Suppressor macrophage treated with lipopolysaccharide for 1 hour (primary cell): ENCODE results near the gene JADE2.
"Not testable (repeated sequence)": the region's sequence is repeated elsewhere in the genome, so short reads cannot be mapped to it uniquely, and the experiment has no call there.

ENCODE experiments used
- DNase-seq, 3 donors: peaks; one replicate each; pipeline ENCODE4 v3.0.0-alpha.2; 2020 to 2022

Gene JADE2

DNA sequence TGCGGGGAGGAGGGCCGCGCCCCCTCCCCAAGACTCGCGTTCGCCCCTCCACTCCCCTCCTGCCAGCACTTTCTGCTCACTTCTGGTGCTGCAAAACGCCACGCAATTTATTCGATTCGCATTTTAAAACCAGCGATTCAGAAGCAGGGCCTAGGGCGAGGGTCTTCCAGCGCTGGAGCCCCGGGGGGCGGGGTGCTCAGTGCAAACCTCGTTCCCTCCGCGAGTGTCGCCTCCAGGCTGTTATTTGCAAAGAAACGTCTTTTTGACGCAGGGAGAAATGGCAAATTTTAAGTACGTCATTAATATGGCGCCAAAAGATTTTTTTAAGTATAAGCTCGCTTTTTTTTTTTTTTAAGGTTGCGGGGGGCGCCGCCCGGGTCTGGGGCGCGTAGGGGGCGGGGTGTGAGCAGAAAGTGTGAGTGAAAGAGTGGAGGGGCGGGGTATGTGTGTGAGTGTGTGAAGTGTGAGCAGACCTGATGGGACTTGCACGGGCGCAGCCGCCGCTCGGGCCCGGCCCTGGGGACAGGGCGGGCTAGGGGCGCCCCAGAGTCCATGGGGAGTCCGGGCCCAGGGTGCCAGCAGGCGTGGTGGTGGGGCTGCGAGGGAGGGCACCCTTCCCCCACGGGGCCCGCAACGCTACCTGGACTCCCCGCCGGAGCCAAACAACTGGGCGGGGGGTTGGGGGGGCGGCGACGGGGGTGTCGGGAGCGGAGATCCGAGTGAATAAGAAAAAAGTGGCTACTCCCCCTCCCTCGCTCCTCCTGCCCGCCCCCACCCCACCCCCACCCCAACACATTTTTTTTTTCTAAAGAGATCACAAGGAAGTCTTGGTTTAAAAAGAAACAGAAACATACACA lies at the start of gene JADE2:
JADE2 (plus strand) TSS at position 845 of the 857 bp plus-strand sequence. CDS start 10,188 bp downstream, outside the sequence.
- DNase-seq, result peak; percentile 69 to 76 (median 73)

DNA sequence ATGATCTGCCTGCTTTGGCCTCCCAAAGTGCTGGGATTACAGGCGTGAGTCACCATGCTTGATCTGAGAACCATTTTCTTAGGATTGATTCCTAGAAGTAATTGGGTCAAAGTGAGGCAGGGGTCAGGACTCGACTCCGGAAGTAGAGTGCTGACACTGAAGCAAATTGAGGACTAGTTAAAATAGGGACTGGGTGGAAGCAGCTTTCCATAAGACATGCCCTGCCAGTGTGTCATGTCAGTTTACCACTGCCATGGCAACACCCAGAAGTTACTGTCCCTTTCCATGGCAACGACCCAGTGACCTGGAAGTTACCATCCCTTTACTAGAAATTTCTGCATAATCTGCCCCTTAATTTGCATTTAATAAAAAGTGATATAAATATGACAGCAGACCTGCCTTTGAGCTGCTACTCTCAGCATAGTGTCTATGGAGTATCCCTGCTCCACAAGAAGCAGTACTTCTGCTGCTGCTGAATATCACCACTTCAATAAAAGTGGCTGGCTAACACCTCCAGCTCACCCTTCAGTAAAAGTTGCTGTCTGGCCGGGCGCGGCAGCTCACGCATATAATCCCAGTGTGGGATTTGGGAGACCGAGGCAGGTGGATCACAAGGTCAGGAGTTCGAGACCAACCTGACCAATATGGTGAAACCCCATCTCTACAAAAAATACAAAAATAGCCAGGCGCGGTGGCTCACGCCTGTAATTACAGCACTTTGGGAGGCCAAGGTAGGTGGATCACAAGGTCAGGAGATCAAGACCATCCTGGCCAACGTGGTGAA lies 47.8 kb upstream of the JADE2 start:
- DNase-seq, result peak in 1 of 3 donors; percentile 21

DNA sequence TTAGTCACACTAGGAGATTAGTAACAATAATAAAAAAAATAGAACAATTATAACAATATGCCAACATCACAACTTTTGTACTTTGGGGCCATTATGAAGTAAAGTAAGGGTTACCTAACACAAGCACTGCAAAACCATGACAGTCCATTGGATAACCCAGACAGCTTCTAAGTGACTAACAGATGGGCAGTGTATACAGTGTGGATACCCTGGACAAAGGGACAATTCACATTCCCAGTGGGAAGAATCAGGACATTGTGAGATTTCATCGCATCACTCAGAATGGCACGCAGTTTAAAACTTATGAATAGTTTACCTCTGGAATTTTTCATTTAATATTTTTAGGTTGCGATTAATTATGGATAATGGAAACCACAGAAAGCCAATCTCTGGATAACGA lies 45.6 kb upstream of the JADE2 start:
- DNase-seq, result no peak

DNA sequence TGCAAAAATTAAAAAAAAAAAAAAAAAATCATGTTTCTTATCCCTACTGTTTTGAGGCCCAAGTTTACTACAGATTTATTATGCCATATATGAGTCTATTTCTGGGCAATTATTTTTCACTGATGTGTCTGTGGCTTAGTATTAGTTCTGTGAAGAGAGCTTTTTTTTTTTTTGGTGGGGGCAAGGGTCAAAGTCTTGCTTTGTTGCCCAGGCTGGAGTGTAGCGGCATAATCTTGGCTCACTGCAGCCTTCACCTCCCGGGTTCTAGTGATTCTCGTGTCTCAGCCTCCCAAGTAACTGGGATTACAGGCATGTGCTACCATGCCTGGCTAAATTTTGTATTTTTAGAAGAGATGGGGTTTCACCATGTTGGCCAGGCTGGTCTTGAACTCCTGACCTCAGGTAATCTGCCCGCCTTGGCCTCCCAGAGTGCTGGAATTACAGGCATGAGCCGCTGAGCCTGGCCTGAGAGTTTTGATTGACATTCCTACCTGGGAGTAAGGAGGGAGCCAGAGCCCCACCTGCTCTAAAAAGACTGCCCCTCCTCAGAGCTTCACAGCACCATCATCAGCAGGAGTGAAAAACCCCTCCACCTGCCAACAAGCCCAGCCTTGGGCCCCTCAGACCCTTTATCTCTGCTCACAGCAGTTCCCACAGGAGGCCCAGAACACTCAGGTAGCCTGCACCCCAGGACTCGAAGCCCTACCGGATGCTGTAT lies 36.1 kb upstream of the JADE2 start:
- DNase-seq, result no peak

DNA sequence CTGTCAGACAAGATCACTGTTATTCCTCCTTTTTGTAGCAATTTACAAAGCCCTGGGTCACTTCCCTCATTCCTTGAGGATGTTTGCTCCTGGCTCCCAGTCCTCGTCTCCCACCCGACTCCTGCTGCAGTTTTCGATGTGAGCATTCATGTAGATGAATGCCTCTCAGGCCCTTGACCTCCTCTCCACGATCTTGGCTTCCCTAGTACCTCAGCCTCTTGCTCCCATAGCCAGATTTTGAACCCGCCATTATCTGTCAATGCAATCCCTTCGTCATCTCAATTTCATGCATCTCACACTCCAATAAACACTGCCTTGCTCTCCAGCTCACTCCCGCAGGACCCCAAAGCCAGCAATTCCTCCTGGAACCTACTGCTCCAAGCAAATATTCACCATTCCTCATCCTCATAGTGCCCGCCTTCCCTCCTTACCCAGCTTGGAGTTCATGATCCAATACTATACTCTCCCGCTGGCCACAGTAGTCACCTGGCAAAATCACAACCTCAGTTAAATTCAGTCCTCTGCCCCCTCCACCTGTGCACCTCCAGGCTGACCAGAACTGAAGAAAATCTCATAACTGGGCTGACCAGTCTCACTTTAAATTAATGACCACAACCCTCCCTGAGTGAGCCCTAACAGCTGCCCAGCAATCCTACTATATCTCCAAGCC lies 35.1 kb upstream of the JADE2 start:
- DNase-seq, result no peak

DNA sequence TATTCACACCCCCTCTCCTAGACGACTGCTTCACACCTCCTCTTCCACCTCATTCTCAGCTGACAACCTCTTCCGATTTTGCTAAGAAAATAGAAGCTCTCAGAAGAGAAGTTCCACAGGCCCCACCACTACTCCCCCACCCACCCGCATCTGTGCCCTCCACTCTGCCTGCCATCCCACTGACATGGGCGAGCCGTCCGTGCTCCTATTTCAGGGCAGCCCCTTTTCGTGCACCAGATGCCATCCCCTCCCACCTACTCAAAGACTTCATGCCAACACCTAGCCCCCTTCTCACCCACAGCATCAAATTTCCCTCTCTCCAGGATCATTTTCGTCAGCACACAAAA lies 34.6 kb upstream of the JADE2 start:
- DNase-seq, result no peak

DNA sequence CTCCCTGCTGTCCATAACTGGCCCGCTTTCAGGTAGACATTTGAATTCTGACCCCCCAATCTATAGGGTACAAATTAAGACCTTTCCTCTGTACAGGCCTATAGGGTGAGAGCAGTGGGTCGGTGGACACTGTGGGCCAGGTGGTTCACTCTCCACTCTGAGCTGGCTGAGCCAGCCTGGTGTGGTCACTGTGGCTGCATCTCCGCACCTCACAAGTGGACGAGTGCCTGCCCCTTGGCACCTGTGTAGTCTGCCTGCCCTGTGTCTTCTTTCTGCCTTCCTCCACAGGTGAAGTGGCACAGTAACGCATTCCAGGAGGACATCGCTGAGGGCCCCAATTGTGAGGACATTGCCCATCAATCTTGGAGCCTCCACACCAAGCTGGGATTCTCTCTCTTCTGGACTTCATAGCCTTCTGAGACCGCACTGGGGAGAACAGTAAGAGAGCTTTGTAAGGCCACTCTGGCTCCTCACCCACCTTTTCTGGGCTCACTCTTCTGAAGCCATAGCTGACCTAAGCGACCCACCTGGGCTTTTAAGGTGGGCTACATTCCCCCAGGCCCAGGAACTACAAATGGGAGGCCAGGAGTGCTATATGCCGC lies 33.5 kb upstream of the JADE2 start:
- DNase-seq, result no peak

DNA sequence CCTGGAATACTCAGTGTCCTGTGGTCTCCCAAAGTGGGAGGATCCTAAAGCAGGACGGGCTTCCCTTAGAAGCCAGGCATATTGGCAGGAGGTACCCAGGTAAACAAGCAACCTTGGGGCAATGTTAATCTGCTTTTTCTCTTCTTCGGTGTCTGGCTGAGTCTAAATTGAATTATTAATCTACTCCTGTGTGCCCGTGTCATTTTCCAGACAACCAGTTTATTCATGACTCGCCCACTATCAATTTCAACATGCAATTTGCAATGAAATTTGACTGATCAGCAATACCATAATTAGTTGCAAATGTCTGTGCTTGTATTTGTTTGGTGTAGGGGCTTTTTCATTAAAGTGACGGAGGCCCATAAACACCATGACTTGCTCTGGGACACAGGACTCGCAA lies 32.9 kb upstream of the JADE2 start:
- no peak for DNase-seq

DNA sequence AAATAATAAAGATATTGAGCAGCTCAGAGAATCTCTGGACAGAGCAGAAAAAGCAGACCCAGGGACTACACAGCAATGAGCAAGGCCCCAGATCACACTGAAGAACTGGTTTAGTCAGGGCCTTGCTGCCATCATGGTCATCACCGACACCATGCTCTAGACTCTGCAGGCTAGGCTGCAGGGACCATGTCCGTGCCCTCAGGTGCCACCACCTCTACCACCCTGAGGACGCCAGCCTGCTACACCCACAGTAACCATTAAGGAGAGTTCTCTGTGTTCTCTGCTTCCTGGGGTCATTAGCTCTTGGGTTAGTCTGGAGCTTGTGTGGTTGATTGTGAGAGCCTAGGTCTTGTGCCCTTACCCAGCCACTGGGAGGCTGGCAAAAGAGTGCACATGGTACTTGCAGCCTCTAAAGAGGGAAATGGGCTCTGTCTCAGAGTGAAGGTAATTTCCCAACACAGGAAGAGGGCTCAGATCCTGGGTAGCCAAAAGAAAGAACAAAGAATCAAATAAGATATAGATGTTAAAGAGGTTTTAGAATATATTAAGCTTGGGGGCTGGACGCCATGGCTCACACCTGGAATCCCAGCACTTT lies 31.9 kb upstream of the JADE2 start:
- DNase-seq, result peak in 2 of 3 donors; percentile 19 to 23

DNA sequence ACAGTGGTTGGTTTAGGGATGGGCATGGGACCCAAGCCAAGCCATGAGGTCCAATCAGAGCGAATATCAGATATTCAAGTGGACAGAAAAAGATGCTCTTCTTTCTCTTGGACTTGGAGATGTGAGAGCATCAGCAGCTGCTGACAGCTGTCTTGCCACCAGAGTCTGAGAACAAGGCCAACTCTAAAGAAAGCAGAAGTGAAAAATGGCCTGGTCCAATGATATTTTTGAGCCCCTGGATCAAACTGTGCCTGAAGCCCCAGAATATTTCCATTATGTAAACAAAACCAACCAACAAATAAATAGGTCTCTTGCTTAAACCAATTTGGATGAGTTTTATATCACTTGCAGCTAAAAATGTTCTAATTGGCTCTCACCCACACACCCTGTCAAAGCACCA lies 30.7 kb upstream of the JADE2 start:
- no peak for DNase-seq

DNA sequence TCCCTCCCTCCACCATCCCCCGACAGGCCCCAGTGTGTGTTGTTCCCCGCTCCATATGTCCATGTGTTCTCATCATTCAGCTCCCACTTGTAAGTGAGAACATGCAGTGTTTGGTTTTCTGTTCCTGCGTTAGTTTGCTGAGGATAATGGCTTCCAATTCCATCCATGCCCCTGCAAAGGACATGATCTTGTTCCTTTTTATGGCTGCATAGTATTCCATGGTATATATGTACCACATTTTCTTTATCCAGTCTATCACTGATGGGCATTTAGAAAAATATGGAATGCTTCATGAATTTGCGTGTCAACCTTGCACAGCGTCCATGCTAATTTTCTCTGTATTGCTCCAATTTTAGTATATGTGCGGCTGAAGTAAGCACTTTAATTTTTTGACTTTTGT lies 25.6 kb upstream of the JADE2 start:
- DNase-seq, result not testable (repeated sequence)

DNA sequence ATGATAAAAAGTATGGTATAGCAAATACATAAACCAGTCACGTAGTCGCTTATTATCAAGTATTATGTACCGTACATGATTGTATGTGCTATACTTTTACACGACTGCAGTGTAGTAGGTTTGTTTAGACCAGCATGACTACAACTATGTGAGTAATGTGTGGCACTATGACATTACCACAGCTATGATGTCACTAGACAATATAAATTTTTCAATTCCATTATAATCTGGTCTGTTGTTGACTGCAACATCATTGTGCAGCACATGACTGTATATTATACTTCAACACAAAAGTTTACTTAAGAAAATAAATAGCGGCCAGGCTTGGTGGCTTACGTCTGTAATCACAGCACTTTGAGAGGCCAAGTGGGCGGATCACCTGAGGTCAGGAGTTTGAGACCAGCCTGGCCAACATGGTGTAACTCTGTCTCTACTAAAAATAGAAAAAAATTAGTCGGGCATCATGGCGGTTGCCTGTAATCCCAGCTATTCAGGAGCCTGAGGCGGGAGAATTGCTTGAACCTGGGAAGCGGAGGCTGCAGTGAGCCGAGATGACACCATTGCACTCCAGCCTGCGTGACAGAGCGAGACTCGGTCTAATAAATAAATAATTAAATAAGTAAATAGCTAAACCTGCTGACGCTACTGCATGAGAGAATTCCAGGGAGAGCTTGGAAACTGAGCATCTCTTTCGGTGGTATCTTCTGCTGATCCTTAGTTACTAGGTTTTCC lies 24.6 kb upstream of the JADE2 start:
- no peak for DNase-seq

DNA sequence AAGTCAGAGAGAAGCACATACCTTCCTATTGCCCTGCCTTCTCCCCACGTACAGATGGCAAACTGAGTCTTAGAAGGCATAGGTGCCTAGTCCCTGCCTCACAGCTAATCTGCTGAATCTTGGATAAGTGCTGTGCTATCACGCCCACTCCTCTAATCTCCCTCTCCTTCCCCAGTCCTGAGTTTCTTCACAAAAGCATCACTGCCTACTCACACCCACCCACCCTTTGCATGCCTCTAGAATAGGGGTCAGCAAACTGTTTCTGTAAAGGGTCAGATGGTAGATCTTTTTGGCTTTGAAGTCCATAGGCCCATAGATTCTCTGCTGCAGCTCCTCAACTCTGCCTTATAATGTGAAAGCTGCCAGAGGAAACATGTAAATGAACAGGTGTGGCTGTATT lies 23.2 kb upstream of the JADE2 start:
- no peak for DNase-seq

DNA sequence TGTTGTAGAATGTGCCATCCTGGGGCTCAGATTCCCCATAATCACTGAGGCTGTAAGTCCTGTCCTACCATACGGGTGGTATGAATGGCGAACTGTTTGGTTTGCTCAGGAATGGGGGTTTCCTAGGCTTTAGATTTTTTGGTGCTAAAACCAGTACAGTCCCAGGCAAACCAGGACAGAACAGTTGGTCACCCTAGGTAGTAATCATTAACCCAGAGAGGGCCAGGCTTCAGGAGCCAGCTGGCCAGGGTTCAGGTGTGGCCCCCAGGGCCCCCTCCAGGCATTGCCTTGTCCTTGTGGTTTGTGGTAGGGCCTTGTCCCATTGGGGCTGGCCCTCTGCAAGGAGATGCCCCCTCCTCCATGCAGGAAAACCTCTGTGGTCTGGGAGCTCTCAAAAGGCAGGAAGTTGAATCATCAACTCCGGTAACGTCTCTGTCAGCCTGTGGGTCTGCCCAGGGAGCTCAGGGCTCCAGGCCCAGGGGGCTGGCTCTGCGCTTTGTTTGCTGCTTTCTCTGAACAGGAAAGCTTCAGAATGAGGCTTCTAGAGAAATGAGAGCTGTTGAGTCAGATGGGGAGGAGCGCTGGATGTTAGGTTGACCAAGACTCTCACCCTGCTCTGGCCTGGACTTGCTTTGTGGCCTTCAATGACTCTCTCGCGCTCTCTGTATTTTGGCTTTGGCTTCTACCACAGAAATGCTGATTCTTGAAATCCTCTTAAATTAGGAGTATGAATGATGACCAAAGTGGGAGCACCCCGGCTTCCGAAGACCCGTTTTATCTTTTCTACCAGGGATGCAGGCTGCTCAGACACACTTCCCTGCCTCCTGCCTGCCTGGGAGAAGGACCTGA lies 22.2 kb upstream of the JADE2 start:
- peak; percentile 66 to 83 (median 67) for DNase-seq

DNA sequence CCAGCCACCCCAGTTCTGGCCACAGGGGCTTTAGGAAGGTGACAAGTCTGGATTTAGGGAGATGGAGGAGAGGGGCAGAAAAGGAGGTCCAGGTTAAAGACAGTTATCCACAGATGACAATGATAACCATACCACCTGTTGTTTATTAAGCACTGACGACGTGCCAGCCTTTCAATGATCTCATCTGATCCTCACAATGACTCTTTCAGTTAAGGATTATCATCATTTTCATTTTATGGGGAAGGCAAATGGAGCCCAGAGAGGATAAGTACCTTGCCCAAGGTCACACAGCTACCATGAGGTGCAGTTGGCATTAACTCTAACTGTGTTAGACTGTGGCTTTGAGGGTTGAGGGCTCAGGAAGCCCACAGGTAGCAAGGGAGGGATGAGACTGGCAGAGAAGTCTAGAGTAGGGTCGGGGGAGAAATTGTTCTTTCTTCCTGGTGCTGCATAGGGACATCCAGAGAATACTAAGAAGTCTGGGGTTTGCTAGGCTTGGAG lies 21.5 kb upstream of the JADE2 start:
- DNase-seq, result no peak

DNA sequence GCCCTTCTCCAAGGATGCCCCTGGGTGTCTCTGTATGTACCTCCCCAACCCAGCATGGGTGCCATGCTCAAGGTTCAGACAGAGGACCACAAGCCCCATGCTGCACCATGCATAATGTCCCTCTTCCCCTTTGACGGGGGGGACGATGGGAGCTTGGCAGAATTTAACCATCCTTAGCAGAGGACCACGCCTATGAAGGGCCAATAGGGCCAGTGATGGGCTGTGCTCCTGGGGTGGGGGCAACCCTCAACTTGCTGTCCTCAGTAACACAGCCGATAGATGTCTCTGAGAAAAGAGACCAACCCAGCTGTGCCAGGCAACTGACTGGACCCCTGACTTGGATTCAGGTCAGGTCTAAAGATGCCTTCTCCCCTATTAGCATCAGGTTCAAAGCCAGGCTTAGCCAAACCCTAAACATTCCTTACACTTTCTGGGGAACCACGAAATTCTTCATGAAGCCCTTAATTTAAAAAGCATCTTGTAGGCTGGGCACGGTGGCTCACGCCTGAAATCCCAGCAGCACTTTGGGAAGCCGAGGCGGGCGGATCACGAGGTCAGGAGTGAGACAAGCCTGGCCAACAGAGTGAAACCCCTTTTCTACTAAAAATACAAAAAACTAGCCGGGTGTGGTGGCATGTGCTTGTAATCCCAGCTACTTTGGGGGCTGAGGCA lies 20.7 kb upstream of the JADE2 start:
- DNase-seq, result no peak

DNA sequence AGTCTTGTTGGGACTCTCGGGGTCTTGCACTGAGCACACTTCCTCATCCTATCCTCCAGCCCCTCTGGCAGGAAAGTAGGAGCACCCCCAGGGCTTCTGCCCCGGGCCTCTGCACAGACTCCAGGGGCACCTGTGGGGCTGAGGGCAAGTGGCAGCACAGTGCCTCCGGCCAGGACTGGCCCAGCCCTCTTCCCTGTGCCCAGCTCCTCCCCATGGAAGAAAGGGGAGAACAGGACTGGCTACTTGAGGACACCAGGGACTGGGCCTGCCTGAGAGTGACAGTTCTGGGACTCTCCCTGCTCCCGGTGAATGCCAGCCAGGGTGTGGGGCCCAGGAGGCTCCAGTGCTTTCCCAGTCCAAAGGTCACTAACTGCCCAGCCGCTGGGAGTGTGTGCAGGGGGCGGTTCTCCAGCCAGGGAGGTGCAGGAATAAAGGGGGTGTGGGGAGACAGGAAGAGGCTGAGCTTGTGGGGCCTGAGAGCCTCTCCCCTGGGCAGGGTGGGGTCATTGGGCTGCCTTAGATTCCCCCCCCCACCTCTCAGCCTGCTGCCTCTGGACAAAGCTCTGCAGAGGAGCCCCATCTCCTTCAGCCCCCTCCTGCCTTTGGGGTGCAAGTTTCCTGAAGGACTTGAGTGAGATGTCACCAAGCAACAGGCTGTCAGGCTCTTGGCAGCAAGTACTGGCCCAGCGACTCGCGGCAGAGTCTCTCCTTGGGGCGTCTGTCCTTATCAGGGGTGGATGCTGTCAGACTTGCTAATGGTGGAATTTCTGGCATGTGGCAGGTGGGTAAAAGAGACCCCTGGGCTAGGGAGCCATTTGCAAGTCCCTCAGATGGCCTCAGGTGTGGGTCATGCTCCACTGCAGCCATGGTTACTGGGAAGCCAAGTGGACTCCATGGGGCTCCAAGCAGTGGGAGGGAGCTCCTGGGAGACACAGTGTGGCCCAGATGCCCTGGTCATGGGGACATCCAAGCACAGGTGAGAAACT lies 19.1 kb upstream of the JADE2 start:
- no peak for DNase-seq

DNA sequence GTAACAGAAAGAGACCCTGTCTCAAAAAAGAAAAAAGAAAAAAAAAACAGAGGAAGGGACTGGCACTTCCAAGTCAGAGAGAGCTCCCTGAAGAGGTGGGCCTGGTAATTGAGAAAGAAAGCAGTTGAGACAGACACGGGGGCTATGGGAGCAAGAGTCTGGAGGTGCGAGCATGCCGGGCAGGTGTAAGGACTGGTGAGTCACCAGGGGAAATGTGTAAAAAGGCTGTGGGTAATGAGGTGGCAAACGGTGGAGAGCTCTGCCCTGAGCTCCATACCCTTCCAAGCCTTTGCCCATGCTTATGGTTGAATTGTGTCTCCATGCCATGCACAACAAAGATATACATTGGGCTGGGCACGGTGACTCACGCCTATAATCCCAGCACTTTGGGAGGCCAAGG lies 18.0 kb upstream of the JADE2 start:
- no peak for DNase-seq
